CD4-positive, alpha-beta T cell treated with Interleukin-15 for 4 hours (primary cell): Measurements from ENCODE around the gene AMOTL1.
"Not testable (repeated sequence)": the region's sequence is repeated elsewhere in the genome, so short reads cannot be mapped to it uniquely, and the experiment has no call there.

ENCODE experiments used
- DNase-seq: peaks from one replicate; pipeline ENCODE4 v3.0.0-alpha.2; 2020; ENCODE audit warnings: low spot score

Gene AMOTL1

DNA sequence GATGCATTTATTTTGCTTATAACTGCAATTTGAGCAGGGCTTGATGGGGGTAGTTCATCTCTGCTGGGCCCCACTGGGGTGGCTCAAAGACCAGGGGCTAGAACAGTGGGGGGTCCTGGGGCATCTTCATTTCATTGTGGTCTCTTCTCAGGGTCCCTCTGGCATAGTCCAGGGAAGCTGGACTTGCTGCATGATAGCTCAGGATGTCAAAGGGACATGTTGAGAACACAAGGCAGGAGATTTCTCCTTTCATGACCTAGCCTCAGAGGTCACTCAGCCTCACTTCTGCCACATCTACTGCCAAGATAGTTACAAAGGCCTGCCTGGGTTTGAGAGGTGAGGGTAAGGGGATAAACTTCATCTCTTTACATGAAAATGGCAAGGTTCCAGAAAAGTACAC, 115.7 kb downstream of the AMOTL1 start:
- DNase-seq, result no peak

DNA sequence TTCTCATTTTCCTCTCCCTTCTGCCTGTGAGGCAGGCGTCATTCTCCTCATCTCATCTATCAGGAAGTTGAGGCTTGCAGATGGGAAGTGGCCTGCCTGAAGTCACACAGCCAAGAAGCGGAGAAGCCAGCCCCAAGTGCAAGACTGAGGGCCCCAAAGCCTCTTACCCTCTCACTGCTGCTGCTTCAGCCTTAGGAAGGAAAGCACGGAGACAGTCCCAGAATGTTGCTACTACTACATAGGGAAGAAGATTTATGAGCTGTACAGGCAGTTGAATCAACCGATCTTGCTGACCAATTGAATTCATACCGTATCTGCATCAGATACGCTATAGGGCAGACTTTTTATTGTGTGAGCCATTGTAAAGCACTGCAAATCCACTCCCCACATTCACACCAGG, 116.2 kb downstream of the AMOTL1 start:
- DNase-seq, result no peak

DNA sequence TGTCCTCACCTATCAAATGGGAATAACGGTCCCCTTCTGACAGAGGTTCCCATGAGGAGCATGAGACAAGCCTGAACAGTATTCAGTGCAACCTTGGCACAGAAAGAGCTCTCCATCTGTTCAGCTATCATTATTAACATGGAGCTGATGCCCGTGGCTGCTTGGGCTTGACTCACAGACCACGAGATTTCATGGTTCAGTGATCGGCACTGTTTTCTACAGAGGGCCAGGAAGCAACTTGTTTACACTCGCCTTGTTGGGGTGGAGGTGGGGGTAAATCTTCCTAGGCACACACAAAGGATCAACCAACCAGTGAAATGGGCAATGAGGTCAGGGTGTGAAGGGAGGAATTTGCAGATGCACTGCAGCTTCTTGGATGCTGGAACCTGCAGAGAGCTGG, 117.0 kb downstream of the AMOTL1 start:
- DNase-seq, result no peak

- no peak for DNase-seq
These were observed 117.4 kb downstream of the AMOTL1 start for GRCh38 chr11:94885581-94885980.

- no peak for DNase-seq
These were observed 120.0 kb downstream of the AMOTL1 start for GRCh38 chr11:94888204-94888603.

DNA sequence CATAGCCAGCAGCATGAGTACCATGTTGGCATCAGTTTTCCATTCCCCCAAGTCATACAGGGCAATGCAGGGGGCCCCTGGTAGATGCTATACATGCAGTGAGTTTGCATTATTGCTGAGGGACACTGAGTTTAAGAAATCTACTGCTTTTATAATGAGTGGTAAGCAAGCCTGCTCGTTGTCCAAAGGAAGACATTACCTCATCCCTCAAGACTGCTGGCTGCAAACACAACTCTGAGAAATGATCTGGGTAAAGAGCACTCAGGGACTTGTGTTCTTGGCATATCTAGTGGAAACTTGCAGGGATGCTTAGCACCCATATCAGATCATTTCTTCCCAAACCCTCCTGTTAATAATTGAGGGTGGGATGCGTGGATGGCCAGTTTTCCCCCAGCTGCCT, 127.3 kb downstream of the AMOTL1 start:
- no peak for DNase-seq

- no peak for DNase-seq
These were observed 127.8 kb downstream of the AMOTL1 start for GRCh38 chr11:94895971-94896370.

GRCh38 chr11:94897330-94897768, 129.2 kb downstream of the AMOTL1 start:
- DNase-seq, result peak; percentile 30

- DNase-seq, result no peak
These were observed 139.1 kb downstream of the AMOTL1 start for GRCh38 chr11:94907226-94907625.

DNA sequence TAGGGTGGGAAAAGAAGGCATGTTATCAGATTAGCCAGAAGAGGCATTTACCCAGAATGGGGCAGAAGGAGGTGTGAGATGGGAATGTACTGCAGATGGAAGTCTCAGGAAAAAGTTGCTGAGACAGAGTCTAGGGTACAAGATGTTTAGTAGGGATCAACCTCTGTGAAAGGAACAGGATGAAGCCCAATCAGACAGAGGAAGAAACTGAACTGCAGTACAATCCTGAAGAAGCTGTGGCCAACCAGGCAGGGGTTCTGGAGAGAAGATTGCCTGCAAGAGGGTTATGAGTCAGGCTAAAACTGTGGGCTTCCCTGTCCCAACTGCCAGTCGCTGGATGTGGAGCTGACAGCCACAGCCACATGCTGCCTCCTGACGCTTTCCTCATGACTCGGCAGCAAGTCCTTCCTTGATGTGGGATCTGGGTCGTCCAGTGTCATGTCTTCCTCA, 141.2 kb downstream of the AMOTL1 start:
- no peak for DNase-seq

GRCh38 chr11:94910270-94910669, 142.1 kb downstream of the AMOTL1 start:
- no peak for DNase-seq

DNA sequence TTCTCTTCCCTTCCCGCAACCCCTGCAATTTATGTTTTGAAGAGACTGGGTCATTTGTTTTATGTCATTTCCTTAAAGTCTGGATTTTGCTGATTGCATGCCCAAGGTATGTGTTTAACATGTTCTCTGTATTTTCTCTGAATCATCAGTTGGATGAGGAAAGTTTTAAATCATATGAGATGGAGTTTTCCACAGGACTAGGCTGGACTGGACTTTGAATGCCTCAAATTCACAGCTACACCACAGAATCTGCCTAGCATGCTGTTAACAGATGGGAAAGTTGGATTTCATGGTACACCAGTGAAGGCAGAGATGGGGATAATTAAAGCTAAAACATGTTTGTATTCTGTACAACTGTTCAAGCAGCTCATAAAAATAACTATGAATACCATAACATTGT, 142.6 kb downstream of the AMOTL1 start:
- no peak for DNase-seq

GRCh38 chr11:94912806-94913205, 144.7 kb downstream of the AMOTL1 start:
- DNase-seq, result no peak

- DNase-seq, result not testable (repeated sequence)
These were observed 145.7 kb downstream of the AMOTL1 start for GRCh38 chr11:94913718-94914394.

DNA sequence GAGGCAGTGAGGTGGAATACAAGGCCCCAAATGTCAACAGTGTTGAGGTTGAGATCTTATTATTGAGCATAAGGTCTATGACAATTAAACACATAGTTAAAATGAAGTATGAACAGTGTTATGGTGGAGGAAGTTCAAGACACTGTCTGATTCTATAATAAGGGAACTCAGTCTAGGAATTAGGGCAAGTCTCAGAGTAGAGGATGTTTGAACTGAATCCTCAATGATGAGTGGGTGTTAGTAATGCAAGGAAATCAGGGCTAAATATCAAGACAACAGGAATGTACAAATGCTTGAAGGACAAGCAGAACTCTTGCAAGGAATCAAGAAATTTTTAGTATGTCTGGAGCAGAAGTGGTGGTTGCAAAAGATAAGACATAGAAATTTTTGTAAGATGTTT, 152.2 kb downstream of the AMOTL1 start:
- no peak for DNase-seq

DNA sequence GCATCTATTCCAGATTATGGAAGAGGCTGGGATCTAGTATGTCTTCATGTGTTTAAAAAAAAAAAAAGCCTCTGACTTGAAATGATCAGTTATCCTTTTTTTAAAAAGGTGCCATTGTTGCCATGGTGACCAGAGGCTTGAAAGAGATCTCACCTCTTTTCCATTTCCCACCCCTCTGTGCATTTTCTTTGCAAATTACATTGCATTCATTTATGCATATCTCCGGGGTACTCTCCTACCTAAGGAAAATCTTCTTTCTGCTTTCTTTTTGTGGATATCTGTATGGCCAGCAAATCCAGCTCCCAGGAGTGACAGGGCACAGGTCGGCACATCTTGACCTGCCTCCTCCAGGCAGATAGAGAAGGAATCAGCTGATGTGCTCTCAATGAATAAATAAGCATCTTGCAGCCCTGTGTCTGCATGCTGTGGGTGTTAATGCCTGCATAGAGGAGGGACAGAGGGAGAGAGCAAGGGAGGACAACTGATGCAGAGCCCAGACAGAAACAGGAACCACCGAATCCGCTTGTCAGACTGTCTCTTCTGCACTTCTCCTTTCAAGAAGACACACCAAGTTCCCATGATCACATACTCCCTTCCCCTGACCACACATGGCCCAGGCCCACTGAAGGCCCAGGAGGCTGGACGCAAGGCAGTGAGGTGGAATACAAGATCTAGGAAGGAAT, 154.3 kb downstream of the AMOTL1 start:
- no peak for DNase-seq

- no peak for DNase-seq
These were observed 154.8 kb downstream of the AMOTL1 start for GRCh38 chr11:94923004-94923334.

DNA sequence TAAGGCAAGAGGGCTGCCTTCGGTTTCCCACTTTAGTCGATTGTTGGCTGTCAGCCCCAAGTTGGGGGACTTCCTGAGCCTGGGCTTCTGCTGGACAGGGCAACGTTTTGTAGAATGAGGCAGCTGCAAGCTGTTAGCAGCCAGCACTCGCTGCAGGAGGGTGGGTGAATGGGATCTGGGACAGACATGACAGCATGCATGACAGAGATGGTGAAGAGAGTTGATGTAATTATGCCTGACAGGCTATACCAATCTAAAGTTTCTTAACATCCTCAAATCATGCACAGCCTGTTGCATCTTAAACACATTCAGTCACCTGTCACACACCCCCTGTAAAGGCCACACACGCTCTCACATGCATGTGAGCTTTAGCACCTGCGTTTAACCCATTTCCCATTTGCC, 156.0 kb downstream of the AMOTL1 start:
- DNase-seq, result no peak

- DNase-seq, result peak; percentile 18
These were observed 156.5 kb downstream of the AMOTL1 start for GRCh38 chr11:94924612-94925011.

DNA sequence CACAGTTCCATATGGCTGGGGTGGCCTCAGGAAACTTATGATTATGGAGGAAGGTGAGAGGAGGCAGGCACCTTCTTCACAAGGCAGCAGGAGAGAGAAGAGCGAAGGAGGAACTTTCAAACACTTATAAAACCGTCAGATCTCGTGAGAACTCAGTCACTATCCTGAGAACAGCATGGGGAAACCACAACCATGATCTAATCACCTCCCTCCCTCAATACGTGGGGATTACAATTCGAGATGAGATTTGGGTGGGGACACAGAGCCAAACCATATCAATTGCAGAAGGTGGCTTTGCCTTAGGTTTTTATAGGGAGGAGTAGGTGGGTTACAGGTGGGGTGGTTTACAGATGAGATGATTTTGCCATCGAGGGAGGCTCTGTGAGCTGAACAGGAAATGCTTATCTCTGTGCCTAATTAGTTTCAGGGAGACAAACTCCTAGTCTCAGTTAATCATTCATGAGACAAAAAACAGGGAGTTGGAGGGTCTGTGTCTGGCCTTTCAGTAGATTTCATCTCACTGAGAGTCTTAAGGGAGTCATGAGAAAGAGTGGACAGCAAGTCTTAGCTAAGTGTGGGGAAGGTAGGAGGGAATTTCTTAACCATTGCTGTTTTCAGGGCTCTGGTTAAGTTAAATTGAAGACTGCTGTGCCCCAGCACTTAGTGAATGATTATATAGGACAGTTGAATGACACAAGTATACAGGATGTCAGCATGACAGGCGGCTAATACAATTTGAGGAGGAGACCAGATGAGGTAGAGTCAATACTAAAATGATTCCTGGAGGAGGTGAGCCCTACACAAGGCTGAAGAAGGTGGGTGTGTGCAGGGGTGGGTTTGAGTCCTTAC, 157.5 kb downstream of the AMOTL1 start:
- DNase-seq, result no peak

- no peak for DNase-seq
These were observed 158.1 kb downstream of the AMOTL1 start for GRCh38 chr11:94926271-94926625.
